ENCODE measurements around the gene SRD5A1.

SRD5A1 gene

GRCh38 chr5:6632888-6633468, at the start of gene SRD5A1, which contains the start of gene NSUN2:
SRD5A1 (plus strand) TSS chr5:6633440; CDS start chr5:6633577, 137 bp downstream.
NSUN2 (minus strand) TSS chr5:6633044; CDS start chr5:6632979, 65 bp downstream.
- DNase-seq, result peak; percentile 89

GRCh38 chr5:6584101-6584645, 49.1 kb upstream of the SRD5A1 start:
- no peak for DNase-seq

- no peak for DNase-seq
Observed at GRCh38 chr5:6584727-6585126, 48.5 kb upstream of the SRD5A1 start.

GRCh38 chr5:6585168-6585567, 48.1 kb upstream of the SRD5A1 start:
- DNase-seq, result no peak

GRCh38 chr5:6585939-6586646, 47.1 kb upstream of the SRD5A1 start:
- DNase-seq, result no peak

- no peak for DNase-seq
Observed at GRCh38 chr5:6586647-6587042, 46.6 kb upstream of the SRD5A1 start.

- DNase-seq, result no peak
Observed at GRCh38 chr5:6587171-6587570, 46.1 kb upstream of the SRD5A1 start.

- DNase-seq, result no peak
Observed at GRCh38 chr5:6590581-6590980, 42.7 kb upstream of the SRD5A1 start.

GRCh38 chr5:6591671-6592288, 41.5 kb upstream of the SRD5A1 start:
- no peak for DNase-seq

GRCh38 chr5:6592601-6593000, 40.6 kb upstream of the SRD5A1 start:
- no peak for DNase-seq

GRCh38 chr5:6593148-6594016, 39.9 kb upstream of the SRD5A1 start:
- DNase-seq, result no peak

GRCh38 chr5:6594066-6594465, 39.2 kb upstream of the SRD5A1 start:
- DNase-seq, result no peak

GRCh38 chr5:6595405-6595804, 37.8 kb upstream of the SRD5A1 start:
- no peak for DNase-seq

- no peak for DNase-seq
Observed at GRCh38 chr5:6596388-6596787, 36.9 kb upstream of the SRD5A1 start.

- no peak for DNase-seq
Observed at GRCh38 chr5:6597557-6597956, 35.7 kb upstream of the SRD5A1 start.

- DNase-seq, result no peak
Observed at GRCh38 chr5:6598351-6598900, 34.8 kb upstream of the SRD5A1 start.

- no peak for DNase-seq
Observed at GRCh38 chr5:6599739-6600138, 33.5 kb upstream of the SRD5A1 start.

- no peak for DNase-seq
Observed at GRCh38 chr5:6601271-6601670, 32.0 kb upstream of the SRD5A1 start.

GRCh38 chr5:6601816-6602215, 31.4 kb upstream of the SRD5A1 start:
- DNase-seq, result no peak

GRCh38 chr5:6602441-6602840, 30.8 kb upstream of the SRD5A1 start:
- no peak for DNase-seq

GRCh38 chr5:6603643-6604042, 29.6 kb upstream of the SRD5A1 start:
- no peak for DNase-seq

GRCh38 chr5:6604341-6604740, 28.9 kb upstream of the SRD5A1 start:
- no peak for DNase-seq

GRCh38 chr5:6604946-6605345, 28.3 kb upstream of the SRD5A1 start:
- DNase-seq, result no peak
